Measurements from ENCODE around the gene SLCO3A1.

DNA sequence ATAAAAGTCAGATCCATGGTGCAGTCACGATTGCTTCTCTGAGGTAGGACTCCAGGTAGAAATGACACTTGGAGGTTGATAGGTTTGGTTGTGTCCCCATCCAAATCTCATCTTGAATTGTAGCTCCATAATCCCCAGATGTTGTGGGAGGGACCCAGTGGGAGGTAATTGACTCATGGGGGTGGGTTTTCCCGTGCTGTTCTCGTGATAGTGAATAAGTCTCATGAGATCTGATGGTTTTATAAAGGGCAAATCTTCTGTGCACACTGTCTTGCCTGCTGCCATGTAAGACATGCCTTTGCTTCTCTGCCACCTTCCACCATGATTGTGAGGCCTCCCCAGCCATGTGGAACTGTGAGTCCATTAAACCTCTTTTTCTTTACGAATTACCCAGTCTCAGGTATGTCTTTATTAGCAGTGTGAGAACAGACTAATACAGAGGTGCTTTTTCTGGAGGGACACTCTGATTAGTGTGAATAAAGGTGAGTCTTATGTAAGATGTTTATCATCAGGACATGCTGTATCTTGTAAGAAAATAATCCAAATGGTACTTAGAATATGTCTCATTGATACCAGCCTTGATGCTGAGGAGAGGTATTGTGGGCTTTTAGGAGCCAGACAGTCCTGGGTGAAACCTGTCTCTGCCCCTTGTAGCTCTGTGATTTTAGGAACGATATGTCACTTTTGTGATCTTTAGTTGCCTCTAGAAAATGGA lies 43.0 kb downstream of the SLCO3A1 start:
- TF ChIP-seq CTCF (tag by site-specific recombination; IDR thresholded peaks at IDR 0.05) (no peak), REPIN1 (tag by site-specific recombination; IDR thresholded peaks at IDR 0.05; ENCODE audit: low read depth) (no peak), ZNF626 (tag by site-specific recombination; IDR thresholded peaks at IDR 0.05) (no peak), ZNF76 (tag by site-specific recombination; IDR thresholded peaks at IDR 0.05; ENCODE audit: borderline replicate concordance, low read depth) (no peak), SALL2 (tag by site-specific recombination; IDR thresholded peaks at IDR 0.05; ENCODE audit: borderline replicate concordance) (no peak), WT1 (tag by site-specific recombination; IDR thresholded peaks at IDR 0.05) (no peak), ZNF707 (tag by site-specific recombination; IDR thresholded peaks at IDR 0.05) (no peak), ZNF211 (tag by site-specific recombination; IDR thresholded peaks at IDR 0.05; ENCODE audit: low read depth) (no peak), ZNF48 (tag by site-specific recombination; IDR thresholded peaks at IDR 0.05) (no peak), ZNF292 (tag by site-specific recombination; IDR thresholded peaks at IDR 0.05; ENCODE audit: borderline replicate concordance, low read depth) (no peak), MYNN (tag by site-specific recombination; IDR thresholded peaks at IDR 0.05; ENCODE audit: borderline replicate concordance) (no peak), ZNF660 (tag by site-specific recombination; IDR thresholded peaks at IDR 0.05) (no peak)
- TF ChIP-seq, protein P1, sequence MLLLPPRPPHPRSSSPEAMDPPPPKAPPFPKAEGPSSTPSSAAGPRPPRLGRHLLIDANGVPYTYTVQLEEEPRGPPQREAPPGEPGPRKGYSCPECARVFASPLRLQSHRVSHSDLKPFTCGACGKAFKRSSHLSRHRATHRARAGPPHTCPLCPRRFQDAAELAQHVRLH (tag by site-specific recombination; IDR thresholded peaks at IDR 0.05): no peak
